Mesenchymal stem cell (in vitro differentiated cells and primary cell): ENCODE results near the gene TTLL10.

Source experiments
- DNase-seq: peaks from one replicate; pipeline ENCODE4 v3.0.0-alpha.2; 2013
- H2AFZ ChIP-seq: one replicate; pipeline ENCODE4 v1.6.1; 2013; ENCODE audit warnings: low read depth, mild to moderate bottlenecking, control low read depth, inconsistent platforms, low read length, moderate library complexity
- H2AK5ac ChIP-seq: 2 replicates; pipeline ENCODE4 v1.6.1; 2013; ENCODE audit warnings: low read length, moderate library complexity, mild to moderate bottlenecking, inconsistent platforms; ENCODE audit not compliant: severe bottlenecking
- H2BK120ac ChIP-seq: one replicate; pipeline ENCODE4 v1.6.1; 2013; ENCODE audit warnings: low read depth, mild to moderate bottlenecking, inconsistent platforms, low read length, moderate library complexity
- H2BK12ac ChIP-seq, 2 experiments: one replicate each; pipeline ENCODE4 v1.6.1; 2013; ENCODE audit warnings: inconsistent platforms in 2 of 2, low read length in 2 of 2, mild to moderate bottlenecking in 2 of 2, moderate library complexity in 2 of 2, control low read depth in 1 of 2
- H2BK15ac ChIP-seq: one replicate; pipeline ENCODE4 v1.6.1; 2013; ENCODE audit warnings: mild to moderate bottlenecking, low read depth, inconsistent platforms; ENCODE audit not compliant: poor library complexity, severe bottlenecking
- H2BK5ac ChIP-seq: 2 replicates; pipeline ENCODE4 v1.6.1; 2013; ENCODE audit warnings: low read depth, mild to moderate bottlenecking, low read length, control low read depth, inconsistent platforms; ENCODE audit not compliant: poor library complexity, severe bottlenecking
- H3K14ac ChIP-seq, 2 experiments: one replicate each; pipeline ENCODE4 v1.6.1; 2013; ENCODE audit warnings: inconsistent platforms in 2 of 2, low read length in 2 of 2, control low read depth in 1 of 2, mild to moderate bottlenecking in 1 of 2, moderate library complexity in 1 of 2
- H3K18ac ChIP-seq, 2 experiments: one replicate each; pipeline ENCODE4 v1.6.1; 2013; ENCODE audit warnings: inconsistent platforms in 2 of 2, low read length in 2 of 2, control low read depth in 1 of 2, low read depth in 1 of 2, mild to moderate bottlenecking in 1 of 2
- H3K23ac ChIP-seq, 2 experiments: one replicate each; pipeline ENCODE4 v1.6.1; 2013; ENCODE audit warnings: inconsistent platforms in 2 of 2, low read length in 2 of 2, mild to moderate bottlenecking in 2 of 2, moderate library complexity in 2 of 2, control low read depth in 1 of 2
- H3K27ac ChIP-seq: 2 replicates; pipeline ENCODE4 v1.5.1; 2013; ENCODE audit warnings: mild to moderate bottlenecking, moderate library complexity, low read length, control low read depth, inconsistent platforms; ENCODE audit not compliant: poor library complexity, severe bottlenecking
- H3K27me3 ChIP-seq, 2 experiments: 2 replicates each; pipeline versions ENCODE4 v1.6.1 to v1.7.0; 2013; ENCODE audit warnings: low read length in 2 of 2, mild to moderate bottlenecking in 2 of 2, moderate library complexity in 2 of 2, control low read depth in 1 of 2, inconsistent platforms in 1 of 2; ENCODE audit not compliant: control insufficient read depth in 1 of 2, insufficient read depth in 1 of 2
- H3K36me3 ChIP-seq, 2 experiments: 2 replicates each; pipeline versions ENCODE4 v1.6.1 to v1.7.0; 2013; ENCODE audit warnings: low read length in 2 of 2, control low read depth in 1 of 2, inconsistent platforms in 1 of 2, low read depth in 1 of 2, mild to moderate bottlenecking in 1 of 2; ENCODE audit not compliant: insufficient read depth in 2 of 2, control insufficient read depth in 1 of 2
- H3K4ac ChIP-seq, 2 experiments: one replicate each; pipeline ENCODE4 v1.6.1; 2013; ENCODE audit warnings: inconsistent platforms in 2 of 2, low read length in 2 of 2, mild to moderate bottlenecking in 2 of 2, moderate library complexity in 2 of 2, control low read depth in 1 of 2, low read depth in 1 of 2
- H3K4me1 ChIP-seq: 2 replicates; pipeline ENCODE4 v1.6.1; 2013; ENCODE audit warnings: low read depth, low read length, control low read depth; ENCODE audit not compliant: control insufficient read depth, insufficient read depth
- H3K4me2 ChIP-seq: 2 replicates; pipeline ENCODE4 v1.6.1; 2013; ENCODE audit warnings: low read length, mild to moderate bottlenecking, inconsistent platforms; ENCODE audit not compliant: poor library complexity, severe bottlenecking
- H3K4me3 ChIP-seq, 2 experiments: 2 replicates each; pipeline versions ENCODE4 v1.5.1 to v1.7.0; 2013; ENCODE audit warnings: low read length in 2 of 2, mild to moderate bottlenecking in 2 of 2, control low read depth in 1 of 2, low read depth in 1 of 2; ENCODE audit not compliant: insufficient read depth in 1 of 2
- H3K79me1 ChIP-seq: replicated peaks from 2 replicates; pipeline ENCODE4 v1.6.1; 2013; ENCODE audit warnings: mild to moderate bottlenecking, control low read depth, low read length, inconsistent platforms; ENCODE audit not compliant: poor library complexity, severe bottlenecking
- H3K9ac ChIP-seq: 2 replicates; pipeline ENCODE4 v1.7.0; 2013; ENCODE audit warnings: mild to moderate bottlenecking, low read length, moderate library complexity
- H3K9me3 ChIP-seq: 2 replicates; pipeline ENCODE4 v1.7.0; 2013; ENCODE audit warnings: mild to moderate bottlenecking, low read length; ENCODE audit not compliant: control insufficient read depth
- H4K8ac ChIP-seq: one replicate; pipeline ENCODE4 v1.6.1; 2013; ENCODE audit warnings: inconsistent platforms, mild to moderate bottlenecking, low read length, moderate library complexity
- H4K91ac ChIP-seq: one replicate; pipeline ENCODE4 v1.6.1; 2013; ENCODE audit warnings: mild to moderate bottlenecking, low read length, inconsistent platforms
- WGBS: methylation state at CpG from one replicate; pipeline ENCODE4 v1.1.7; 2013; ENCODE audit warnings: mixed read lengths; 5-methylcytosine and 5-hydroxymethylcytosine counted together

The TTLL10 gene

DNA sequence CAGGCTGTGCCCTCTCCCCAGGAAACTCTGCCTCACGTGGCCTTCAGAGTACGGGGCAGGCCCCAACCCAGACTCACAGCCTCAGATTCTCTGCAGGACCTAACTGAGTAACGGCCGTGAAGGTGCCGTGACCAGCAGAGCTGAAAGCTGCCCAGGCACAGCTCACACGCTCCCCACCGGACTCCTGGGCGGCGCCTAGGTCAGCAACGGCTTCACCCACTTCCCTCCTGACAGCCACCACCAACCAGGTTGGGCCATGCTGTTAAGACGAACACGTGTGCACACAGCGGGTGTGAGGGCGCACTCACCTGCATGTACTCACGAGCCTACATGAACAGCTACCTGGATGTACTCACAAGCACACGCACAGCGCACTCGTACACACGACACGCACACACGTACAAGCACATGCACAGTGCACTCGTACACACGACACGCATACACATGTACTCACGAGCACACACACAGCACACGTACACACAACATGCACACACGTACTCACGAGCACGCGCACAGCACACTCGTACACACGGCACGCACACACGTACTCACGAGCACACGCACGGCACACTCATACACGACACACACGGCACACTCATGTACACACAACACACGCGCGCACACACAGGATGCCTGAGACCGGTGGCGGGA lies 49.0 kb downstream of the TTLL10 start:
- Histone ChIP-seq H3K27ac (no peak overlapping the region), H4K91ac (peak overlapping the region; percentile 12), H3K23ac (no peak overlapping the region), H2BK12ac (no peak overlapping the region), H3K79me1 (peaks cover 55% of the 10 kb centered on the region), H3K36me3 (peaks cover 73 to 99% of the 10 kb centered on the region in 2 experiments), H3K18ac (no peak overlapping the region), H3K4me3 (peak overlapping the region in 1 of 2 experiments; percentile 15), H4K8ac (no peak overlapping the region), H2AK5ac (no peak overlapping the region), H3K4ac (no peak overlapping the region), H2BK5ac (no peak overlapping the region), H2BK15ac (no peak overlapping the region), H2BK120ac (no peak overlapping the region), H3K9me3 (no peaks in the 10 kb centered on the region), H3K9ac (no peak overlapping the region), H3K27me3 (no peaks in the 10 kb centered on the region), H2AFZ (no peak overlapping the region), H3K4me1 (peaks cover 24% of the 10 kb centered on the region), H3K14ac (no peak overlapping the region), H3K4me2 (no peak overlapping the region)
- 97% methylated on average over 44 of the region's 44 CpGs for WGBS
- DNase-seq: no peak

DNA sequence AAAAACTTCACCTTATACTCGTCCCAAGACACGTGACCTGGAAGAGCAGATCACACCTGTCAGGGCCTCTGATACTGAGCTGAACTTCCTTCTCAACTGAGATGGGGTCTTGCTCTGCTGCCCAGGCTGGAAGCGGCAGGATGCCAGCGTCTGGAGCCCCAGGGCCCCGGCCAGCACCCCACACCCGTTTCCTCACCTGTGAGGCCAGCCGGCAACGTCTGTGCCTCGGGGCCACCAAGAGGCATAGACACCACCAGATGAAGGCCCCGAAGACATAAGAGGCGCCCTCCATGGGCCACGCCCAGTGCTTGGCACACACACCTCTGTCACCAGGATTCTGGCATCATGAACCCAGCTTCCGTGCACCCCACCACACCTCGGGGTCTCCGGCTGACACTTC lies 49.6 kb downstream of the TTLL10 start:
- Histone ChIP-seq H4K91ac (no peak overlapping the region), H3K27me3 (no peaks in the 10 kb centered on the region), H4K8ac (no peak overlapping the region), H3K9ac (no peak overlapping the region), H2BK15ac (no peak overlapping the region), H2BK12ac (no peak overlapping the region), H2BK5ac (no peak overlapping the region), H3K23ac (no peak overlapping the region), H3K4me2 (no peak overlapping the region), H2AFZ (no peak overlapping the region), H3K4me1 (peaks cover 18% of the 10 kb centered on the region), H2BK120ac (no peak overlapping the region), H3K36me3 (peaks cover 73 to 99% of the 10 kb centered on the region in 2 experiments), H2AK5ac (no peak overlapping the region), H3K27ac (no peak overlapping the region), H3K79me1 (peaks cover 59% of the 10 kb centered on the region), H3K9me3 (no peaks in the 10 kb centered on the region), H3K18ac (no peak overlapping the region), H3K14ac (no peak overlapping the region), H3K4me3 (no peak overlapping the region), H3K4ac (no peak overlapping the region)
- DNase-seq: no peak
- 97% methylated on average over 15 of the region's 15 CpGs for WGBS

DNA sequence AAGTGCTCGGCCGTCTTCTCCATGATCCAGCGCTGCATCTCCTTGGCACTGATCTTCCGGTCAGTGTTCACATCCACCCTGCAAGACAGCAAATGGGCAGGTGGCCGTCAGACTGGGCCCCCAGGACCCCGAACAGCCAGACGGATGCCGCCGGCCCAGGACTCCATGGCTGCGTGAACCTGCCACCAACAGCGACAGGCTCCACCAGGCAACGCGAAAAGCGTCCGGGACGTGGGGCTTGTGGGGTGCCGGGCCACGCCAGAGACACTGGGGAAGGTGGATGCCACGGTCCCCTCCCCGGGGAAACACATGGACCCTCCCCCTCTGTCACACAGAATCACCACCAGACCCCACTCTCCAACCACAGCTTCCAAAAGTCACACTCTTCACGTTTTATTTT lies 50.2 kb downstream of the TTLL10 start:
- Histone ChIP-seq H3K23ac (no peak overlapping the region), H2AK5ac (no peak overlapping the region), H4K91ac (no peak overlapping the region), H3K4ac (no peak overlapping the region), H2BK12ac (no peak overlapping the region), H3K9ac (no peak overlapping the region), H2BK5ac (no peak overlapping the region), H3K4me1 (peaks cover 13% of the 10 kb centered on the region), H3K79me1 (peaks cover 56% of the 10 kb centered on the region), H3K27me3 (no peaks in the 10 kb centered on the region), H3K4me3 (no peak overlapping the region), H2BK120ac (no peak overlapping the region), H3K18ac (no peak overlapping the region), H2AFZ (no peak overlapping the region), H3K27ac (no peak overlapping the region), H3K36me3 (peaks cover 74 to 99% of the 10 kb centered on the region in 2 experiments), H3K9me3 (no peaks in the 10 kb centered on the region), H2BK15ac (no peak overlapping the region), H3K14ac (no peak overlapping the region), H4K8ac (no peak overlapping the region), H3K4me2 (no peak overlapping the region)
- 99% methylated on average over 21 of the region's 21 CpGs for WGBS
- DNase-seq: no peak

DNA sequence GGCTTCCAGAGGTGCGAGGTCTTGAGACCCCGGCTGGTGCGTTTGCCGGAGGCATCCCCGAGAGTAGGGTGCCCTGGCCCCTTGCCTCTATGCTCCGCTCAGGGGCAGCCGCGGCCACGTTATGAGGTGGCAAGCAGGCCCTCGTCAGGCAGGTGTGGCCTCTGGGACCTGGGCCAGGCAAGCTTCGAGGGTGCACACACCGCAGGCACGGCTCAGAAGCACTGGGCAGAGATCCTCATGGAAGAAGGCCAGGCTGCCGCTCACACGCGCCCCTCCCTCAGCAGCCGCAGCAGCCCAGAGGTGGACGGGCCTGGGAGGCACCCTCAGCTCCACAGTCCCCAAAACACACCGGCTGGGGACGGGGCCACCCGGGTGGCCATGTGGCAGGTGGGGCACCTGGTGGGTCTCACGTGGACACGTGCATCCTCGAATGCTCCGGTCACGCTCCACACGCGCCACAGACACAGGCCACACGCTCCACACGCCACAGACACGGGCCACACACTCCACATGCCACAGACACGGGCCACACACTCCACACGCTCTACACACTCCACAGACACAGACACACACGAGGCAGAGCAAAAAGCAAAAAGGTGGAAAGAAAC lies 51.7 kb downstream of the TTLL10 start:
- no peaks in the 10 kb centered on the region for H3K27me3 ChIP-seq
- H3K27ac ChIP-seq: no peak overlapping the region
- H2AK5ac ChIP-seq: no peak overlapping the region
- no peak overlapping the region for H4K91ac ChIP-seq
- H3K9ac ChIP-seq: no peak overlapping the region
- no peak for DNase-seq
- no peaks in the 10 kb centered on the region for H3K9me3 ChIP-seq
- no peak overlapping the region for H2BK15ac ChIP-seq
- H3K36me3 ChIP-seq: peaks cover 72 to 97% of the 10 kb centered on the region in 2 experiments
- H3K14ac ChIP-seq: no peak overlapping the region
- peaks cover 20% of the 10 kb centered on the region for H3K4me1 ChIP-seq
- H3K18ac ChIP-seq: no peak overlapping the region
- 99% methylated on average over 34 of the region's 34 CpGs for whole genome bisulfite sequencing
- H2AFZ ChIP-seq: no peak overlapping the region
- no peak overlapping the region for H3K23ac ChIP-seq
- H2BK120ac ChIP-seq: no peak overlapping the region
- H2BK5ac ChIP-seq: no peak overlapping the region
- H3K4me2 ChIP-seq: no peak overlapping the region
- H2BK12ac ChIP-seq: no peak overlapping the region
- no peak overlapping the region for H4K8ac ChIP-seq
- H3K4me3 ChIP-seq: no peak overlapping the region
- no peak overlapping the region for H3K4ac ChIP-seq
- H3K79me1 ChIP-seq: peaks cover 46% of the 10 kb centered on the region
